IPS-NIHi7 (cell line): ENCODE measurements around the gene SIRT4.

ENCODE experiments used
- DNase-seq: peaks from one replicate; pipeline ENCODE4 v3.0.0; 2012; ENCODE audit warnings: mixed read lengths; ENCODE audit errors: extremely low spot score

The SIRT4 gene

GRCh38 chr12:120278137-120279069 lies 23.7 kb upstream of the SIRT4 start:
- DNase-seq, result no peak

- peak; percentile 40 for DNase-seq
Measured at GRCh38 chr12:120283318-120283717, 18.8 kb upstream of the SIRT4 start.

- no peak for DNase-seq
Measured at GRCh38 chr12:120284381-120284780, 17.7 kb upstream of the SIRT4 start.

DNA sequence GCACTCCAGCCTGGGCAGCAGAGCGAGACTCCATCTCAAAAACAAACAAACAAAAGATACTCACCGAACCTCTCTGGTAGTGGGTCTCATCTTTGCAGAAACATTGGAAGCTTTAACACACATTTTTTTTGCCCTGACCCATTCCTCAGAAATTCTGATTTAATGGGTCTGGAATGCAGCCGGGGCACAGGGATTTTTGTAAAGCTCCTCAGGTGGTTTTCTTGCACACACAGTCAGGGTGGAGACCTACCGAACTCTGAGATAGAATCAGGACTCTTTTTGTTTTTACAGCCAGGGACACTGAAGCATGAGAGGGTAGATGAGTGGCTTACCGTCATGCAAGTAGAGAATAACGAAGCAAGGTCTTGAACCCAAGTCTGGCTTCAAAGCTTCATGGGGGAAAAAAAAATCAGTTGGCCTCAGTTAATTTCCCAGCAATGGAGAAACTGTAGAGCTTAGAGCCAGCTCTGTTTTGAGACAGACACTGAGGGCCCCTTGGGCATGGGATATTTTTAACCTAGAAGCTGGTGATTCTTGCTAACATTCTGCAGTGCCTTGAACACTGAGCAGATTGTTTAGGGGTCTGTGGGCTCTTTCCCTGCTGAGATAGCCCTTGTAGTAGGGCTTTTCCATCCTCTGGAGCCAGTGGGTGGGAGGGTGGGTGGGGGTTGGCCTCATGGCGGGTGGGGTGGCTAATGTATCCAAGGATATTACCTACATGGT lies 15.2 kb upstream of the SIRT4 start:
- DNase-seq, result no peak

DNA sequence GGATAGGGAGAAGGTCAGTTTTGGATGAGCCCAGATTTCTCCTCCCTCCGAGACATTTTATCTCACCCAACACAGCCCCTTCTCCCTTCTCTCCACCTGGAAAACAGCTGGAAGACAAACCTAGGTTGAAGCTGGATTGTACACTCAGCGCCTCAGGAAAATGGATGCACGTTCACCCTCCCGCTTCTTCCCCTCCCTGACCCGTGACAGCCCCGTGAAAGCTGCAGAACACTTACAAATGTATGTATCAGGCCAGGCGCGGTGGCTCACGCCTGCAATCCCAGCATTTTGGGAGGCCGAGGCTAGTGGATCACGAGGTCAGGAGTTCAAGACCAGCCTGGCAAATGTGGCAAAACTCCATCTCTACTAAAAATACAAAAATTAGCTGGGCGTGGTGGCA lies 14.6 kb upstream of the SIRT4 start:
- no peak for DNase-seq

GRCh38 chr12:120290609-120291305 lies 11.4 kb upstream of the SIRT4 start:
- DNase-seq, result no peak

DNA sequence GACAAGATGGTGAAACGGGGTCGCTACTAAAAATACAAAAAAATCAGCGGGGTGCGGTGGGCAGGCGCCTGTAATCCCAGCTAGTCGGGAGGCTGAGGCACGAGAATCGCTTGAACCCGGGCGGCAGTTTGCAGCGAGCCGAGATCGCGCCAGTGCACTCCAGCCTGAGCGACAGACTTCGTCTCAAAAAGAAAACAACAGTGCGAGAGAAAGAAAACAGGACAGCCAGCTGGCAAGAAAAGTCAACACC lies 9.8 kb upstream of the SIRT4 start:
- no peak for DNase-seq

- DNase-seq, result peak; percentile 39
Measured at GRCh38 chr12:120292661-120293531, 9.2 kb upstream of the SIRT4 start, which contains the start of gene RNU4-1. RNU4-1 (minus strand) TSS chr12:120293237.

DNA sequence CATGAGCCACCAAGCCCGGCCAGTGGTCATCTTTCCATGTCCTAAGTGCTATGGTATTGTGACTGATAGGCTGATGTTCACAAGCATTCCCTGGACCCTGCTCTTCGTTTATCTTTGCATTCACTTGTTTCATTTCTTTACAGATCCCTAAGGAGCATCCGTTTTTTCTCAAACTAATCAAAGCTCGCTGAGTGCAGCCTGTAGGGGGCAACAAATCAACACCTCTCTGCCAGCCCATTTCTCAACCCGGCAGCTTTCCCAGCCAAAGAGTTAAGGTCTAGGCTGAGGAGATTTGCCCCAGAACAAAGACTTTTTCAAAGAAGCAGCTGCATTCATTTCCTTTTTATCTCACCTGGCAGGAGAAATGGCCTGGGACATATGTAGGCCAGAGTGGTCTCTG lies 12.1 kb downstream of the SIRT4 start:
- peak; percentile 52 for DNase-seq

DNA sequence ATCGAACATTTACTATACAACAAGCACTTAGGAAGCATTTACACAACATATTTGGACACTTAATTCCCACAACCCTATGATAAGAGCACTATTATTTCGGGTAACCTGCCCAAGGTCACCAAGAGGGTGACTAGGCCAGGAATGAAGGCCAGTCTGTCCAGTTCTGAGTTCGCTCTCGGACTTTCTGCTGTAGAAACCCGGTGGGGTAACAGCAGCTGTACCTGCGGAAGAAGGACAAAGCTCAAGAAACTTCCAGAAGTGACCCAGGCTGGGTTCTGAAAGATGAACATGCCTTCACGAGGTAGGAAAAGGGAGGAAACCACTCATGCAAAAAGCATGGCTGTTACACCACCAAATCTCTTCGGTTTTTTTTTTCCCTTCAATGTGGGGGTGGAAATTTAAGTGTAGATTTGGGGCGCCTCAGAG lies 14.7 kb downstream of the SIRT4 start:
- no peak for DNase-seq

- peak; percentile 100 for DNase-seq
Measured at GRCh38 chr12:120317224-120318105, 15.3 kb downstream of the SIRT4 start.

GRCh38 chr12:120321382-120322202 lies 19.5 kb downstream of the SIRT4 start:
- DNase-seq, result no peak

- DNase-seq, result no peak
Measured at GRCh38 chr12:120323772-120324171, 21.7 kb downstream of the SIRT4 start.

DNA sequence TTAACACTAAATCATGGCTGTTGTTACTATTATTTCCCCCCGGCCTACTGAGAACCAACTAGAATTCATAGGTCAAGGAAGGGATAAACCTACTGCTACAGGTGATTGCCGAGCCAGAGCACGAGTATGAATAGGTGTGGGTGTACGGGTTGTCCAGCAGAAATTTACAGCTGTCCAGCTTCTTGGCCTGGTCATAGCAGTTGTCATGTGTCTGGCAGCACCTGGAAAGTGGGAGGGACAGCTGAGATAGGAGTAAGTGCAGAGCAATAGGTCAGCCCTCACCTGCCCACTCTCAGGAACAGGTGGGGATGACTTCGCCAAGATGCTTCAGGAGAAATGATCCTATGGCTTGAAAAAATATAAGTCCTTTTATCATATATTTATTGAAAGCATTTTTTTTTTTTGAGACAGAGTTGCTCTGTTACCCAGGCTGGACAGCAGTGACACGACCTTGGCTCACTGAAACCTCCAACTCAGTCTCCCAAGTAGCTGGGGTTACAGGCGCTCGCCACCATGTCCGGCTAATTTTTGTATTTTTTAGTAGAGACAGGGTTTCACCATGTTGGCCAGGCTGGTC lies 22.8 kb downstream of the SIRT4 start:
- DNase-seq, result no peak

GRCh38 chr12:120327593-120327992 lies 25.5 kb downstream of the SIRT4 start, which contains the start of gene PLA2G1B:
PLA2G1B (minus strand) TSS chr12:120327779; CDS start chr12:120327753, 26 bp downstream.
- DNase-seq, result peak; percentile 10

DNA sequence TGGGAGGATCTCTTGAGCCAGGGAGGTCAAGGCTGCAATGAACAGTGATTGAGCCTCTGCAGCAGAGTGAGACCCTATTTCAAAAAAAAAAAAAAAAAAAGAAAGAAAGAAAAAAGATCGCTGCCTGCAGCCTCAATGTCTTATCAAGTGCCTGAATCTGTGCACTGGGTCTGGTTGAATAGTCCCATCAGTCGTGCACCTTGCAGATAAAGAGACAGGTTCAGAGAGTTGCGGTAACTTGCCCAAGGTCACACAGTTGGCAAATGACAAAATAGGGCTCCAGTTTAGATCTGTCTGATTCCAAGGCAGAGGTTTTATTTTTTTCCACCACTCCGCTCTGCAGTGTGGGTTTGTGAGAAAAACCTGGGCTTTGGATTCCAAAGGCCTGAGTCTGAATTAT lies 26.1 kb downstream of the SIRT4 start:
- DNase-seq, result no peak

- no peak for DNase-seq
Measured at GRCh38 chr12:120331390-120331789, 29.3 kb downstream of the SIRT4 start.

GRCh38 chr12:120332041-120332440 lies 29.9 kb downstream of the SIRT4 start:
- no peak for DNase-seq

- DNase-seq, result no peak
Measured at GRCh38 chr12:120332523-120332922, 30.4 kb downstream of the SIRT4 start.
